HG03135 (cell line): Measurements from ENCODE around the gene MYL2.

Experiments used
- ATAC-seq: cut with Tn5 transposase; IDR thresholded peaks from one replicate; pipeline ENCODE4 v1.9.1; 2021; ENCODE audit warnings: mild to moderate bottlenecking, moderate library complexity; ENCODE audit not compliant: unreplicated experiment

MYL2 gene

GRCh38 chr12:110930348-110931314 lies 10.3 kb upstream of the MYL2 start:
- ATAC-seq, result no peak

GRCh38 chr12:110929818-110930217 lies 9.4 kb upstream of the MYL2 start:
- ATAC-seq, result no peak

- ATAC-seq, result no peak
Measured at GRCh38 chr12:110928700-110929099, 8.3 kb upstream of the MYL2 start.

- no peak for ATAC-seq
Measured at GRCh38 chr12:110927546-110927945, 7.2 kb upstream of the MYL2 start.

GRCh38 chr12:110923692-110924334 lies 3.4 kb upstream of the MYL2 start:
- ATAC-seq, result no peak

- ATAC-seq, result no peak
Measured at GRCh38 chr12:110923192-110923591, 2.8 kb upstream of the MYL2 start.

GRCh38 chr12:110922652-110923051 lies 2.3 kb upstream of the MYL2 start:
- no peak for ATAC-seq

- no peak for ATAC-seq
Measured at GRCh38 chr12:110921262-110921661, 883 bp upstream of the MYL2 start.

GRCh38 chr12:110919720-110920119 lies 659 bp downstream of the MYL2 start:
- no peak for ATAC-seq

GRCh38 chr12:110917961-110918360 lies 2.4 kb downstream of the MYL2 start:
- ATAC-seq, result no peak

GRCh38 chr12:110917467-110917866 lies 2.9 kb downstream of the MYL2 start:
- no peak for ATAC-seq

GRCh38 chr12:110916295-110916875 lies 4.0 kb downstream of the MYL2 start:
- no peak for ATAC-seq

- peak; percentile 97 for ATAC-seq
Measured at GRCh38 chr12:110913119-110914056, 7.0 kb downstream of the MYL2 start.

- ATAC-seq, result no peak
Measured at GRCh38 chr12:110912263-110912662, 8.1 kb downstream of the MYL2 start.

- ATAC-seq, result no peak
Measured at GRCh38 chr12:110908377-110909152, 11.8 kb downstream of the MYL2 start.

GRCh38 chr12:110907583-110907982 lies 12.8 kb downstream of the MYL2 start:
- no peak for ATAC-seq

GRCh38 chr12:110906985-110907384 lies 13.4 kb downstream of the MYL2 start:
- no peak for ATAC-seq

GRCh38 chr12:110906516-110906915 lies 13.9 kb downstream of the MYL2 start:
- ATAC-seq, result no peak

- ATAC-seq, result no peak
Measured at GRCh38 chr12:110906083-110906482, 14.3 kb downstream of the MYL2 start.

GRCh38 chr12:110903511-110903910 lies 16.9 kb downstream of the MYL2 start:
- no peak for ATAC-seq
